T47D (cell line): Measurements from ENCODE around the gene RRP8.

Experiments
- DNase-seq, 2 experiments: peaks; one replicate each; pipeline versions ENCODE4 v3.0.0 to v3.0.0-alpha.2; 2011 to 2012; ENCODE audit warnings: low read depth in 1 of 2, low spot score in 1 of 2
- JUND ChIP-seq: IDR thresholded peaks from 2 replicates; pipeline ENCODE4 v1.6.1; 2012; ENCODE audit warnings: low read depth
- in situ Hi-C: cut with HindIII; loops from 2 replicates; pipeline ENCODE4 v1.10.0; 2016; ENCODE audit warnings: low sequenced_read_pairs, low pct_unique_long_range_greater_than_20kb

RRP8 gene

DNA sequence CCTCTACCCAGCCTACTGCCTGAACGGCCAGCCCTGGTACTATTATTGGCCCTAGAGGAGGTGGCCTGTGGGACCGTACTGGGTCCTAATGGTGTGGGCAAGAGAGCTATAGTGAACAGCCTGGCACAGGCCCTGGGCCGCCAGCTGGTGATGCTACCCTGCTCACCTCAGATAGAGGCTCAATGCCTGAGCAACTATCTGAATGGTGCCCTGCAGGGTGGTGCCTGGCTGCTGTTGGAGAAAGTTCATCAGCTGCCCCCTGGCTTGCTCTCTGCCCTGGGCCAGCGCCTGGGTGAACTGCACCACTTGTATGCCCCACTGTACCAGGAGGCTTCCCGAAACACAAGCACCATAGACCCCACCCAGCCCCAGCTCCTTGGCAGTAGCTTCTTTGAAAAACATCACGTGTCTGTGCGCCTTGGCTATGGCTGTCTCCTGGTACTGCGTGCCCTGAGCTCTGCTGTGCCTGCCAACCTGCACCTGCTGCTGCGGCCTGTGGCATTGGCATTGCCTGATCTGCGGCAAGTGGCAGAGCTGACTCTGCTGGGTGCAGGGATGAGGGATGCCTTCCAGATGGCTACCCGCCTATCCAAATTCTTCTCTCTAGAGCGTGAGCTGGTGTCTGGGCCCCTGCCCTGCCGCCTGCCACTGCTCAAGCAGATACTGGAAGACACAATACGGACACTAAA is 57.4 kb downstream of the RRP8 start:
- in situ Hi-C loops: no loop called here
- TF ChIP-seq JUND: no peak
- DNase-seq: no peak
